GM19438 (cell line): ENCODE results near the gene MBD6.

Source experiments
- ATAC-seq: cut with Tn5 transposase; IDR thresholded peaks from one replicate; pipeline ENCODE4 v1.9.1; 2021; ENCODE audit warnings: low read depth; ENCODE audit not compliant: unreplicated experiment

The MBD6 gene

GRCh38 chr12:57571926-57572762 lies 49.5 kb downstream of the MBD6 start:
- ATAC-seq: no peak

DNA sequence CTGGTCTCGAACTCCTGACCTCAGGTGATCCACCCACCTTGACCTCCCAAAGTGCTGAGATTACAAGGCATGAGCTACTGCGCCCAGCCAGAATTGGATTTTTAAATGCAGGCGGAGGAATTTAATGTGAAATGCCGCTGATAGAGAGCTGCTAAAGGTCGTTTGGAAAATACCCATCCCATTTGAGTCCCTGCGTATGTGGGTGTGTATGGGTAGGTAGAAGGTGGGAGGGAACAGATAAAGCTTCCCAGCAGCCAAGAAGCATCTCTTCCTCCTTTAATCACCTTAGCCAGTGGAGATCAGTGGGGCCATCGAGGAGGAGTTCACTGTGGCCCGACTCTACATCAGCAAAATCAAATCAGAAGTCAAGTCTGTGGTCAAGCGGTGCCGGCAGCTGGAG lies 52.2 kb downstream of the MBD6 start:
- no peak for ATAC-seq

DNA sequence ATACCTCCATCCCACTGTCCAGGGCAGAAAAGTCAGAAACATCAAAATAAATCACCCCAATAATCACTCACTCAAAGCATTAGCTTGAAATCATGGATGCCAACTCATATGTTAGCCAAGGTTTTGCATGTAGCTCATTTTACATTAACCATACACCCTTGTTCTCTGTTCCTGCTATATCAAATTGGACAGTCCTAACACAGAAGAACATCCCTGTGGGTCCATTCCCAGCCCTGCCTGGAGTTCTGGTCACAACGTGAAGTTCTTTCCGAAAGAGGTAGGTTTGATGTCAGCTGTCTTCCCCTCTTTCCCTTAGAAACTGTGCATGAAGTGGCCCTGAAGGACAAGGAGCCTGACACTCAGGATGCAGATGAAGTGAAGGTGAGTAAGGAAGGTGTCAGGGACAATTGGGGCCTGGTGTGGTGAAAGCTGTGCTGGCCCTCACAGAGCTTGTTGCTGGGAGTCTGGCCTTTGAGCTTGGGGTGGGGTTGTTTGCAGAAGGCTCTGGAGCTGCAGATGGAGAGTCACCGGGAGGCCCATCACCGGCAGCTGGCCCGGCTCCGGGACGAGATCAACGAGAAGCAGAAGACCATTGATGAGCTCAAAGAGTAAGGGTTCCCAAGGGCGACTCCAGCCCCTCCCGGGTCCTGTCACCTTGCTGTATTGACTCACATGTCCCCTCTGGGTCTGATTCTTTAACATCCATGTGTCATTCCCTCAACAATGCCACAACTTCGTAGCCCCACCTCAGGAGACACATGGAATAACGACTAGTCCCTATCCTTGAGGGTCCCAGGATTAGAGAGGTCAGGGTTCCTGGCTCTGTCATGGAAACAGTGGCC lies 53.4 kb downstream of the MBD6 start:
- ATAC-seq: no peak

DNA sequence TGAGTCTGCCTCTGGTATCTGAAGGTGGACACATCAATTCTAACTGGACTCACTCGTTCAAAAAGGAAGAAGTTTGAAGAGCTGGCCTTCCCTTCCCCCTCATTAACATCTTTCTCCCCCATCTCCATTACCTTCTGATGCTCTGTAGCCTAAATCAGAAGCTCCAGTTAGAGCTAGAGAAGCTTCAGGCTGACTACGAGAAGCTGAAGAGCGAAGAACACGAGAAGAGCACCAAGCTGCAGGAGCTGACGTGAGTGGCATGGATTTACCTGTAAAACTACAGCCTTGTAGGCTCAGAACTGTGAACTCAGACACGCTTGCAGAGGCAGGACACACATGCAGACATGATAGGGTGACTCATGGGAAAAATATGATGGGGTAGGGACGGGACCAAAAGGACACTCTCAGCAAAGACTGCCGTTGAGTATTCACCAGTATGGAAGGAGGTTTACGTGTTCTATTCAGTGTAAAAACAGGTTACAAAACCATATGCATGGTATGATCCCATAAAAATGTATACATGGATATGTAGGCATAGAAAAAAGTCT lies 54.1 kb downstream of the MBD6 start:
- no peak for ATAC-seq

- no peak for ATAC-seq
These were observed 55.5 kb downstream of the MBD6 start for GRCh38 chr12:57577981-57578758.

GRCh38 chr12:57579011-57579410 lies 56.4 kb downstream of the MBD6 start:
- ATAC-seq: no peak
